Eye (tissue), 1 donor: Measurements from ENCODE around the gene RASAL1.

ENCODE experiments used
- DNase-seq: peaks from one replicate; pipeline ENCODE4 v3.0.0-alpha.2; 2015

The RASAL1 gene, protein sequence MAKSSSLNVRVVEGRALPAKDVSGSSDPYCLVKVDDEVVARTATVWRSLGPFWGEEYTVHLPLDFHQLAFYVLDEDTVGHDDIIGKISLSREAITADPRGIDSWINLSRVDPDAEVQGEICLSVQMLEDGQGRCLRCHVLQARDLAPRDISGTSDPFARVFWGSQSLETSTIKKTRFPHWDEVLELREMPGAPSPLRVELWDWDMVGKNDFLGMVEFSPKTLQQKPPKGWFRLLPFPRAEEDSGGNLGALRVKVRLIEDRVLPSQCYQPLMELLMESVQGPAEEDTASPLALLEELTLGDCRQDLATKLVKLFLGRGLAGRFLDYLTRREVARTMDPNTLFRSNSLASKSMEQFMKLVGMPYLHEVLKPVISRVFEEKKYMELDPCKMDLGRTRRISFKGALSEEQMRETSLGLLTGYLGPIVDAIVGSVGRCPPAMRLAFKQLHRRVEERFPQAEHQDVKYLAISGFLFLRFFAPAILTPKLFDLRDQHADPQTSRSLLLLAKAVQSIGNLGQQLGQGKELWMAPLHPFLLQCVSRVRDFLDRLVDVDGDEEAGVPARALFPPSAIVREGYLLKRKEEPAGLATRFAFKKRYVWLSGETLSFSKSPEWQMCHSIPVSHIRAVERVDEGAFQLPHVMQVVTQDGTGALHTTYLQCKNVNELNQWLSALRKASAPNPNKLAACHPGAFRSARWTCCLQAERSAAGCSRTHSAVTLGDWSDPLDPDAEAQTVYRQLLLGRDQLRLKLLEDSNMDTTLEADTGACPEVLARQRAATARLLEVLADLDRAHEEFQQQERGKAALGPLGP

DNA sequence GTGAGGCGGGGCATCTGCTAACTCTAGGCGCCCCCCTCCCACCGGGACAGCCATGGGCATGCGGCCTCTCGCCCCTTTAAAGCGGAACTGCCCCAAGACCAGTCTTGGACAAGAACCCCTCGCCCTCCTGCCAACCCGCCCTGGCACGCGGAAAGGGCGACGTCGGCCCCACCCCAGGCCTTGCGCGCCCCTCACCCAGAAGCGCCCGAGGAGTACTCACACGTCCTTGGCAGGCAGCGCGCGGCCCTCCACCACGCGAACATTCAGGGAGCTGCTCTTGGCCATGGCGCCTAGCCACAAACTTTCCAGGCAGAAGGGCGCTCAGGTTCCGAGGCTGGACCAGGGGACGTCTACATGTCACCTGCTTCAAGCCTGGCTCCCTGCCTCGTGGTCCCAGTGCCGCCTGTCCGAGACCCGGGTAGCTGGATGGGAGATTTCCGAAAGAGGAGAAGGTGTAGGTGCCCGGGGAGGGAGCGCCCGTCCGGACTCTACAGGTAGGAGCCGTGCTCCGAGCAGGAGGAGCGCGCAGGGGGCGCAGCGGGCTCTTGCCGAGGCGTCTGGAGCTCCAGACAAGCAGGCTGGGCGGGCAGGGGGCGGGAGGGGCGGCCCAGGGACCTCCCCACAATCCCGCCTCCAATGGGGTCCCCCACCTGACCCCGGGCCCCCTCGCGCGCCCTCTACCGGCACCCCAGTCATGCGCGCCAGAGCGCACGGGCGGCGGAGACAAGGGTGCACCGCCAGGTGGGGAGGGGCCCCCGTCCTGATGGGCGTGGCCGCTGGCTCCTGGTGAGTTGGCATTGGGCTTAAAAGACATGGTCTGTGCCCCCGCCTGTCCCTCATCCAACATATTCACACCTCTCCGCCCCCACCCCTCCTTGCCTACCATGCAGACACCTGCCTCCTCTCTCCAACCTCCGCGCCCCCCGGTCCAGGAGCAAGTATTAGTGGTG lies at the start of gene RASAL1:
Gene RASAL1, minus strand, starts transcription at position 584 of the 950 bp plus-strand sequence. Its CDS starts 299 bp downstream, at position 285.
- no peak for DNase-seq

DNA sequence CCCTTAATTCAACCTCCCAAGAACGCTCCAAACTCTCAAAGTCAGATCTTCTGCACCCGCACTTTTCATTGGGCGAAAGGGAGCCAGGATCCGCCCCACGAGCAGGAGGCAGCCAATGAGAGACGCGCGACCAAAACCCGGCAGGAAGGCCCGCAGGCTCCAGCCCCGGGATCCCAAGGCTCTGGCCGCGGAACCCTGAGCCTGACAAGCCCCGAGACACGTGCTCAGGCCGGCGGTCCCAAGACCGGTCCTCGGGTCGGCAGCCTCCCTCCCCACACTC lies 49.3 kb upstream of the RASAL1 start:
- DNase-seq = peak; percentile 96

DNA sequence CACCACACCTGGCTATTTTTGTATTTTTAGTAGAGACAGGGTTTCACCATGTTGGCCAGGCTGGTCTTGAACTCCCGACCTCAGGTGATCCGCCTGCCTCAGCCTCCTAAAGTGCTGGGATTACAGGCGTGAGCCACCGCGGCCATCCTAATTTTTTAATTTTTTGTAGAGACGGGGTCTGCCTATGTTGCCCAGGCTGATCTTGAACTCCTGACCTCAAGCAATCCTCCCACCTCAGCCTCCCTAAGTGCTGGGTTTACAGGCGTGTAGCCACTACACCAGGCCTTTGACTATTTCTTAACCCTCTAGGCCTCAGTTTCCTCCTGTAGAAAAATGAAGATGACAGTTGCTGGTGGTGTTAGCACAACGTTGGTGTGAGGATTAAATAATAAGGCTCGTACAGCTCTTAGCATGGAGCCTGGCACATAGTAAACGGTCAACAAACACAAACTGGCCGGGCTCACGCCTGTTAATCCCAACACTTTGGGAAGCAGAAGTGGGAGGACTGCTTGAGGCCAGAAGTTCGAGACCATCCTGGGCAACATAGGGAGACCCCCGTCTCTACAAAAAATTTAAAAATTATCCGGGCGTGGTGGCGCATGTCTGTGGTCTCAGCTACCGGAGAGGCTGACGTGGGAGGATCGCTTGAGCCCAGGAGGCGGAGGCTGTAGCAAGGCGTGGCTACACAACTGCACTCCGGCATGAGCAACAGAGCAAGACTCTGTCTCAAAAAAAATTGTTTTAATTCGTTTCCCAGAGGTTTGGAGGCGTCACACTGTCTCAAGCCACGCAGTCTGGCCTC lies 48.7 kb upstream of the RASAL1 start:
- DNase-seq = no peak

DNA sequence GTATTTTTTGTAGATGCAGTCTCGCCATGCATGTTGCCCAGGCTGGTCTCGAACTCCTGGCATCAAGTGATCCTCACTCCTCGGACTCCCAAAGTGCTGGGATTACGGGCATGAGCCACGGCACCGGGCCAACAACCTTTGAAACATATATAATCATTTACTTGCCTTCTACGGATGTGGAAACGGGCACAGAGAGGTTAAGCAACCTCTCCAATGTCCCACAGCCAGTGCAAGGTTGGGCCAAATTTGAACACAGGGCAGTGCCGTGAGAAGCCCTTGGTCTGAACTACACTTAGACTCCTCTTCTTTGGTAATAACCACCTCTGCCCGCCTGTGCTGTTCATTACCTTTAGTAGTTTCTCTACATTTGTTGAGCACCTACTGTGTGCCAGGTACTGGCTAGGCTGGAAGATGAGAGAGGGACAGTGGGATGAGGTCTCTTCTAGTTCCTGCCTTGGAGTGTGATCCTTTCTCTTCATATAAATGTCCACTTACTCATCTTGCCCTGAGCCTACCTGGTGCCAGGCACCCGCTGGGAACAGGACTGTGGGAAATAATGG lies 47.5 kb upstream of the RASAL1 start:
- no peak for DNase-seq

DNA sequence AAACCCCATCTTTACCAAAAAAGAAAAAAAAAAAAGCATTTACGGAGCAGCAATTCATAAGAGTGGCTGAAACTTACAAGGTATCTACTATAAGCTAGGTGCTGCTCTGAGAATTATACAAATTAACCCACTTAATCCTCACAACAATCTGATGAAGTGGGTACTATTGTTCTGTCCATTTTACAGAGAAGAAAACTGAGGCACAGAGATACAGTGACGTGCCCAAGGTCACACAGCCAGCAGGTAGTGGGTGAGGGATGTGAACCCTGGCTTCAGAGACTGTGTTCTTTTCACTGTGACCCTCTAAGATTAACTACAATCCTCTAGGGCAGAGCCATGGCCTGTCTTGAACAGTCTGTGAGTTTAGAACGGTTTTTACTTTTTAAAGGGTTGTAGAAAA lies 46.4 kb upstream of the RASAL1 start:
- no peak for DNase-seq

DNA sequence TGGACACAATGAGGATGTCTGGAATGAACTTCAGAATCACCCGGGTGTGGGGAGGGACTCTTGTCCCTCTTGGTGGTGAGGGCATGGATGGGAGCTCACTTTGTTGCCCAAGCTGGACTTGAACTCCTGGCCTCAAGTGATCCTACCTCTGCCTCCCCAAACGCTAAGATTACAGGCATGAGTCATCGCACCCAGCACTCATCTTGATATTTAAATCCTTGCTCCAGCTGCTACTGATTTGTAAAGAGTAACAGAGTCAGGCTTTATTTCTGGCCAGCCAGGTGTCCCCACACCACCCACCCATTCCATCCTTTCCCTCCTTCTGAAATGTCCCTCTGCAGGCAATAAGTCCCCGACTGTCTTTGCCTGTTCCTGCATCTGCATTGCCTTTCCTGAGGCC lies 44.8 kb upstream of the RASAL1 start:
- DNase-seq = no peak

DNA sequence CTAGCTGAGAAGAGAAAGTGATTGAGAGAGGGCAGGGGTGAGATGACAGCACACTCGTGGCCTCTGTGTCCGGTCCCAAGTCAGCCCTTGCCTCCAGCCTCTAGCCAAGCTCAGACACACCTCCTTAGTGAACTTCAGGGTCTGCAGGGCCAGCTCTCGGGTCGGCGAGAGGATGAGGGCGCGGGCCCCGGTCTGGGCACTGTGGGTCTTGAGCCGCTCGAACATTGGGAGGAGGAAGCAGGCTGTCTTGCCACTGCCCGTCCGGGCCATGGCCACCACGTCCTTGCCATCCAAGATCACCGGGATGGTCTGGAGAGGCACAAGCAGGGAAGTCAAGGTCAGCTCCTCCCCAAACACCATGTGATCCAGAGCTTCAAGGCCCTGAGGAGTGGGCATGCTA lies 43.5 kb upstream of the RASAL1 start:
- DNase-seq = no peak

DNA sequence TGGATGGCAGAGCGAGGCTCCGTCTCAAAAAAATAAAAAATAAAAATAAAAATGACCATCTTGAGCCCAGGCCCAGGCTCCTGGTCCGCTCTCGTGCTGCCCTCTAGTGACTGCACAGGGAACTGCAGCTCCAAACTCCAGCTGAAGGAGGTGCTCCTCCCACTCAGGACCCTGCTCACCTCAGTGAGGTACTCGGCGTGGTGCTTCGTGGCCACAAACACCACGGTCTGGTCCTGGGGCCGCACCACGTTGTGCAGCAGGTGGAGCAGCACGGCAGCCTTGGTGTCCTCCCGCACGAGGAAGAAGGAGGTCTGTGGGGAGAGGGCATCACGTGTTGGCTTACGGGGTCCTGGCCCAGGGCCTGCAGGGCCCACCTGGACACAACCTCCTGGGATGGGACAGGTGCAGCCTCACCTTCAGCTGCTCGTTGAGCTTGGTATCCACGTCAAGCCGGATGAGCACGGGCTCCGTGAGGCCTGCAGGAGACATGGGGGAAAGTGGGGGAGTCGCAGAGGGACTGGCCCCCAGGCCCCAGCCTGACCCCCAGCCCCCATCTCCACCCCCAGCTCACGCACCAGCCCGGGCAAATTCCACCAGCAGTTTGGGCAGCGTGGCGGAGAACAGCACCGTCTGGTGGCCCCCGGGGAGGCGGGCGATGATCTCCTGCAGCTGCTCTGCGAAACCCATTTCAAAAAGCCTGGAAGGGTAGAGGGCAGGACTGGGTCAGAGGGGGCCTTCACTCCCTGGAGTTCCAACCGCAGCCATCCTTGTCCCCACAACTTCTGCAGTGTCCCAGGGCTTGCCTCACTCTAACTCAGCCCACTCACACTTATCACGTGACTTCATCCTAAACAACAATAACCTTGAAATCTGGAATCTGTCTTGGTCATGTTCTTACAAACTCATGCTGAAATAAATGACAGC lies 39.2 kb upstream of the RASAL1 start:
- peak; percentile 88 for DNase-seq

DNA sequence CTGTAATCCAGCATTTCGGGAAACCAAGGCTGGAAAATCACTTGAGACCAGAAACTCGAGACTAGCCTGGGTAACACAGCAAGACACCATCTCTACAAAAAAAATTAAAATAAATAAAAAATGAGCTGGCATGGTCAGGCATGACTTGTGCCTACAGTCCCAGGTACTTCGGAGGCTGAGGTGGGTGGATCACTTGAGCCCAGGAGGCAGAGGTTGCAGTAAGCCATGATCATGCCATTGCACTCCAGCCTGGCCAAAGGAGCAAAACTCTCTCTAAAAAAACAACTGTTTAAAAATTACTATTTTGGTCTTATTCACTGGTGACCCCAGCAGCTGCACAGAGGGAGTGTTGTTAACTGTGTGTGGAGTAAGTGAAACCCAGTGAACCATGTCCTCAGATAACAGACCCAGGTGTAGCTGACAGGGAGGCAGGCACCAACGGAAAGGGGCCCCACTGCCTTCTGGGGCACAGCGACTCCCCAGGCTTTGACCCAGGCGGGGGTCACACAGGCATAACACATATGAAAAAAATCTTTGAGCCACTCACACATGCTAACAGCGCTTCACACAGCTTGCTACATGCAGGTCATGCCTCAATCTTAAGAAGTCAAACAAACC lies 37.6 kb upstream of the RASAL1 start:
- DNase-seq = no peak

DNA sequence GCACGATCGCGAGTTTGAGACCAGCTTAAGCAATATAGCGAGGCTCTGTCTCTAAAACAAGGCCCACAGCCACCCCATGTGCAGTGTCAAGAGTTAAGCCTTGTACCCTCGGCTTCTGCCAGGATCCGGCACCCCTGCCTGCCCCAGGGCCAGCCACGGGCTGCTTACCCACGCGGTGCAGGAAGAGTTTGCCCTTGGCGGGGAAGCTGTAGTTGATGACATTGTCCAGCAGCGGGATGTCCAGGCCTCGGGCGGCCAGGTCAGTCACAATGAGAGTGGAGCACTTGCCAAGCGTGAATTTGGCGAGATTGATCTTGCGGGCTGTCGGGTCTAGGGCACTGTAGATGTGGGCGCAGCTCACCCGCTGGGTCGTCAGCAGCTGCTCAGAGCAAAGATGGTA lies 36.6 kb upstream of the RASAL1 start:
- DNase-seq = no peak

DNA sequence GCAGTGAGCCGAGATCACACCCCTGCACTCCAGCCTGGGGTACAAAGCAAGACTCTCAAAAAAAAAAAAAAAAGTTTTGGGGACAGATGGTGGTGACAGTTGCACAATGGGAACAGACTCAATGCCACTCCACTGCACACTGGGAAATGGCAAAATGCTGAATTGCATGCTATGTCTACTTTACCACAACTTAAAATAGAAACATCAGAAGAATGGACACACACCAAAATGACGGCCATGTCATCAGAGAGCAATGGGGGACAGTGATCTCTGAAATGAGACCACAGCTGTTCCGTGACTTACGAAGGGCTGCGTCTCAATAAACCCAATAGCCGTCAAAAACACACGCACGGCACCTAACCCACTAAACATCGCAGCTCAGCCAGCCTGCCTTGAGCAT lies 36.0 kb upstream of the RASAL1 start:
- DNase-seq = no peak

DNA sequence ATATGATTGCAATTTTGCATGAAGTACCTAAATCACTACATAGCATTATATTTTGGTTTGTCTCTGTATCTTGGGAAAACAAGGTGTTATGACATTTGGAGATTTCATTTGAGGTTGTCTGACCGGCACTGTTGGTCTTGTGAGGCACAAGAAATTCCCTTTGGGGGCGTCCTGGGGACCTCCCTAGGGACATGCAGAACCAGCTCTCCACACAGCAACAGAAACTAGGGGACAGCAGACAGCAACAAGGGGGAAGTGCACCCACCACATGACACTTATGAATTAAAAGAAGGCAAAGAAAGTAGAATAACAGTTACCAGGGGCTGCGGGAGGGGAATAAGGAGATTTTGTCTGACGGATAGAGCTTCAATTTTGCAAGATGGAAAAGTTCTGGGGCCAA lies 35.4 kb upstream of the RASAL1 start:
- no peak for DNase-seq

DNA sequence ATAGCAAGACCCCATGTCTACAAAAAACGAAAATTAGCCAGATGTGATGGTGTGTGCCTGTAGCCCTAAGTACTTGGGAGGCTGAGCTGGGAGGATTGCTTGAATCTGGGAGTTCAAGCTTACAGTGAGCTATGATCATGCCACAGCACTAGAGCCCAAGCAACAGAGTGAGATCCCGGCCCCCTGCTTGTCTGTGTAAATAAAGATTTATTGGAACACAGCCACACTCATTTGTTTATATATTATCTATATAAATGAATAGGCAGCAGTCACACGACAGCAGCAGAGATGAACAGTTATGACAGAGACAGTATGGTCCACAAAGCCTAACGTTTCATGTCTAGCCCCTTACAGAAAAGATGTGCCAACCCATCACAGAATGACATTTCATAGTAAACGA lies 34.9 kb upstream of the RASAL1 start:
- DNase-seq = no peak

DNA sequence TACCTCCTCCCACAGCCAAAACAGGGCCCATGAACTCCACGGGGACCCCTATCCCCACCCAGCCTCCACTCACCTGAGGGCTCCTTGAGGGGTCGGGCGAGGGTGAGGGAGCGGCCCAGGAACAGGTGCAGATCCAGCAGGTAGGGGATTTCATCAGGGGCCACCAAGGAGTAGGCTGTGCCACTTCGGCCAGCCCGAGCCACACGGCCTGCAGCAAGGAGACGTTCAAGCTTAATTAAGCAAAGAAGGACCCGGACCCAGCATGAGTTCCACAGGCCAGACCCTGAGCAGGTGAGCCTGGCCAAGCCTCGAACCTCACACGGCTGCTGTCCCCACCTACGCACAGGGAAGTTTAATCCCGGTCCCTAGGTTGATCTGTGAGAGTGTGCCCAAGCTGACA lies 34.1 kb upstream of the RASAL1 start:
- no peak for DNase-seq

DNA sequence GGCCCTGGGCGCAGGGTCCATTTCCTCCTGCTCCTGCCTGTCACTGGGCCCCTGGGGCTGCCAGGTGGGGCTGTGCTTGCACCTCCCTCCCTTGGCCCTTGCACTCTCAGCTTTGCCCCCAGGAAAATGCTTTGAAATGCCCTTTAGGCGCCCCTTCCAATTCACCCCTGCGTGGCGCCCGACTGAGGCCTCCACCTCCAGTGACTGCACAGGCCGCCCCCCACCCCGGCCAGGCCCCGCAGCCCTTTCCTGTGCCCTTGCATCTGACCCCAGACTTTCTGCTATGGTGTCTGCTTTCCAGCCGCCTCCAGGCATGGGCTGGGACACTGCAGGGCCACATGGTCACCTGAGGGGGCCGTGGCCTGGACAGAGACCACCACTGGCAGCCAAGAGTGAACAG lies 32.3 kb upstream of the RASAL1 start:
- no peak for DNase-seq

DNA sequence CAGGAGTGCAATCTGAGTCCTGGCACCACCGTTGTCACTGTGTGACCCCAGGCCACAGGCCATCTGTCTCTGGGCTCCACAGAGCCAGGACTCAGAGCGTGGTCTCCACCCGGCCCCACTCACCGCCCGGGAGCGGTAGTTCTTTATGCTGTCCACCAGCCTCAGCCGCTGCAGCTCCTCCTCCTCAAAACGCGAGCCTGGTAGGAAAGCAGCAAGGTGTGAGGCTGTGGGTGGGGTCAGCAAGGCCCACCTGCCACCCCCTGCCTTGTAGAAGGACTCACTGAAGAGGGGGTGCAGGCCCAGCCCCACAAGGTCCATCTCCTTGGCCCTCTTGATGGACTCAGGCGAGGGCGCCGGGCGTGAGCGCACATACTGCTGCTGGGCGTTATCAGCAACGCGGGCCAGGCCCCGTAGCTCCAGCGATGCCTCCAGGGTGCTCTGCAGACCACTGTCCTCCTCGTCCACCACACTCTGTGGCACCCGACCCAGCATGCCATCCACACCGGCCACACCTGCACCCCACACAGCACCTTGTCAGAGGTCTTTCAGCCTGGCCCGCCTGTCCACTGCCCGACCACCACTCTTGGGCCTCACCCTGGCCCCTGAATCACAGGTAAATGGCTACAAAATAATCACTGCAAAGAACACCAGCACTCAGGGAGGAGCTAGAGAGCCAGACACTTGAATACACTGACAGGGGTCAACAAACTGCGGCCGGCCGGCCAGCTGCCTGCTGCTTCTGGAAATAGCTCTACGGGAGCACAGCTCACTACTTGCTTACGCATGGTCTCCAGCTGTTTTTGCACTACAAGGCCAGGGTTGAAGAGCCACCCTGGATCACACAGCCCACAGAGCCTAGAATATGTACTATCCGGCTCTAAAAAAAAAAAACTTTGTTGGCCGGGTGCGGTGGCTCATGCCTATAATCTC lies 30.2 kb upstream of the RASAL1 start:
- no peak for DNase-seq

DNA sequence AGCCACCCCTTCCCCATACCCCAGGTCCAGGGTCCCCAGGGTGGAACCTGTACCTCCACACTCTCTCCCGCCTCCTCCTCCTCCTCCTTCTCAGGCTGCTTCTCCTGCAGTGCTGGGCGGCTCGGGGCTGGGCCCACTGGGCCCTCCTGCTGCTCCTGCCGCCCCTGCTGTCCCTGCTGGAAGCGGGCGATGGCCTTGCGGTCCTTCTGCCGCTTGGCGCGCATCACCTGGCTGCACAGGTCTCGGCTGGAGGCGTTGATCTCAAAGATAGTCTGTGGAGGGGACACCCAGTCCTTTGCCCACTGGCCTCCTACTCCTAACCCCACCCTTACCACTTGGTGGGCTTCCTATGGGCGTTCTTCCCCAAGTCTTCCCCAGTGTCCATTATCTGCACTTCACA lies 28.5 kb upstream of the RASAL1 start:
- no peak for DNase-seq

DNA sequence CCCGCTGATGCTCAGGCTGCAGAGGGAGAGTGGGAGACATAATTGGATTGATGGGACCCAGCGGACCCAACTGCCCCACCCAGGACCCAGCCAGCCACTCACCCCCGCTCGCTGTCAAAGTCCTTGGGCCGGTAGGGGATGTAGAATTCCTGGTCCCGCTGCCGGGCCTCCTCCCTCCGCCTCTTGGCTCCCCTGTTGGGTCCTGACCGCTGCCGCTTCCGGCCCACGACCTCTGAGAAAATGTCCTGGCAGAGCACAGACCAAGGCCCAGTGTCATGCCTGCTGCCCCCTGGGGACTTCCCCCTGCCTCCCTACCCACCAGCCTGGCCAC lies 27.4 kb upstream of the RASAL1 start:
- no peak for DNase-seq
